GM23338 (cell line): Measurements from ENCODE around the gene FKBP5. TPM values are rescaled to one million over a fixed set of nuclear protein-coding genes. Genes with fewer than 3 reads are reported as not detected.

Experiments
- ATAC-seq: fragments of 200-7000 bp; cut with Tn5 transposase; 3 replicates; pipeline ENCODE4 v1.9.1; 2020
- DNase-seq: peaks from one replicate; pipeline ENCODE4 v3.0.0-alpha.2; 2015; ENCODE audit warnings: low spot score
- H2AFZ ChIP-seq: fragments of 200-600 bp; sonication (generic); 2 replicates; pipeline ENCODE4 v1.8.0; 2016; ENCODE audit warnings: antibody characterized with exemption, mild to moderate bottlenecking, moderate library complexity
- H3F3A ChIP-seq: fragments of 200-600 bp; sonication (generic); replicated peaks from 2 replicates; pipeline ENCODE4 v1.8.0; 2017; ENCODE audit warnings: antibody characterized with exemption, mixed run types, low read depth
- H3K27ac ChIP-seq: fragments of 200-600 bp; sonication (generic); 2 replicates; pipeline ENCODE4 v1.6.1; 2016; ENCODE audit warnings: low read depth
- H3K27me3 ChIP-seq: fragments of 200-600 bp; sonication (generic); 2 replicates; pipeline ENCODE4 v1.8.0; 2016; ENCODE audit warnings: mild to moderate bottlenecking, mixed run types, moderate library complexity; ENCODE audit not compliant: insufficient read depth
- H3K36me3 ChIP-seq: fragments of 200-600 bp; sonication (generic); 2 replicates; pipeline ENCODE4 v1.8.0; 2016; ENCODE audit warnings: mild to moderate bottlenecking; ENCODE audit not compliant: insufficient read depth
- H3K4me1 ChIP-seq: fragments of 200-600 bp; sonication (generic); 2 replicates; pipeline ENCODE4 v1.8.0; 2016; ENCODE audit warnings: mild to moderate bottlenecking, moderate library complexity; ENCODE audit not compliant: insufficient read depth
- H3K4me2 ChIP-seq: fragments of 200-600 bp; sonication (generic); 2 replicates; pipeline ENCODE4 v1.7.1; 2017; ENCODE audit warnings: mixed run types
- H3K4me3 ChIP-seq: fragments of 200-600 bp; sonication (generic); 2 replicates; pipeline ENCODE4 v1.6.1; 2016; ENCODE audit warnings: mixed run types
- H3K79me2 ChIP-seq: fragments of 200-600 bp; sonication (generic); replicated peaks from 2 replicates; pipeline ENCODE4 v1.8.0; 2017; ENCODE audit warnings: mild to moderate bottlenecking; ENCODE audit not compliant: insufficient read depth
- H3K9me2 ChIP-seq: fragments of 200-600 bp; sonication (generic); 2 replicates; pipeline ENCODE4 v1.8.0; 2017; ENCODE audit not compliant: insufficient read depth
- H4K20me1 ChIP-seq: fragments of 200-600 bp; sonication (generic); replicated peaks from 2 replicates; pipeline ENCODE4 v1.8.0; 2017; ENCODE audit warnings: mild to moderate bottlenecking; ENCODE audit not compliant: insufficient read depth
- H3K27ac Mint-ChIP-seq: 2 replicates; pipeline ENCODE4 v1.8.0; 2020; ENCODE audit warnings: inconsistent platforms, mild to moderate bottlenecking, moderate library complexity, mixed read lengths
- H3K27me3 Mint-ChIP-seq: 3 replicates; pipeline ENCODE4 v1.8.0; 2022; ENCODE audit warnings: low read depth, mild to moderate bottlenecking, moderate library complexity, mixed read lengths, inconsistent platforms; ENCODE audit not compliant: insufficient read depth, poor library complexity
- H3K36me3 Mint-ChIP-seq: 3 replicates; pipeline ENCODE4 v1.8.0; 2021; ENCODE audit warnings: low read depth, mild to moderate bottlenecking, inconsistent platforms, moderate library complexity, mixed read lengths
- H3K4me1 Mint-ChIP-seq: 3 replicates; pipeline ENCODE4 v1.8.0; 2020; ENCODE audit warnings: mild to moderate bottlenecking, inconsistent platforms, mixed read lengths
- H3K4me3 Mint-ChIP-seq: 3 replicates; pipeline ENCODE4 v1.8.0; 2021; ENCODE audit warnings: moderate library complexity, mild to moderate bottlenecking, inconsistent platforms, mixed read lengths
- H3K9me3 Mint-ChIP-seq: 3 replicates; pipeline ENCODE4 v1.8.0; 2020; ENCODE audit warnings: moderate library complexity, mild to moderate bottlenecking, inconsistent platforms, mixed read lengths
- CTCF ChIP-seq, 2 experiments: fragments of 200-600 bp in 1 of 2; sonication (generic) in 1 of 2; conservative IDR thresholded peaks; 2 replicates each; pipeline versions ENCODE4 v1.5.1 to v1.6.1; 2016 to 2017; ENCODE audit warnings: antibody characterized with exemption in 2 of 2, low read depth in 2 of 2, mild to moderate bottlenecking in 2 of 2, moderate library complexity in 1 of 2
- EZH2 ChIP-seq: fragments of 200-600 bp; sonication (generic); IDR thresholded peaks from one replicate; pipeline ENCODE4 v1.8.0; 2017; ENCODE audit warnings: antibody characterized with exemption, mild to moderate bottlenecking, low read depth; ENCODE audit not compliant: unreplicated experiment
- JUNB ChIP-seq: IDR thresholded peaks from one replicate; pipeline ENCODE4 v1.6.1; 2016; ENCODE audit warnings: antibody characterized with exemption; ENCODE audit not compliant: unreplicated experiment
- polyA plus RNA-seq: library from polyadenylated mRNA; unstranded; fragments of >200 nt; fragmentation: Nextera tagmentation; extraction: Ambion mirVana; gene quantifications from 2 replicates; pipeline ENCODE4 v1.2.1, GENCODE V29; 2016
- total RNA-seq: library from RNA; depleted of rRNA; stranded (reverse); fragments of >200 nt; shearing (Covaris generic); gene quantifications from 2 replicates; pipeline ENCODE4 v1.2.3, GENCODE V29; 2014
- TF ChIP-seq, protein P1 (sequence below): fragments of 250-450 bp; sonication (Bioruptor Pico); IDR thresholded peaks from 2 replicates; pipeline ENCODE4 v1.5.0; 2020; ENCODE audit warnings: mild to moderate bottlenecking, moderate library complexity

Gene FKBP5
- total and polyA plus RNA-seq, 2 experiments from 2014 or later: 19.8 to 28.6 TPM

GRCh38 chr6:35624341-35625070 is 64.2 kb downstream of the FKBP5 start:
- Mint-ChIP-seq H3K27me3 (no peaks in the 10 kb centered on the region), H3K36me3 (no peaks in the 10 kb centered on the region), H3K27ac (peak overlapping the region; percentile 60; the same call in 1 of the 2 replicates), H3K4me1 (no peaks in the 10 kb centered on the region), H3K4me3 (no peak overlapping the region), H3K9me3 (no peaks in the 10 kb centered on the region)
- H3K27ac ChIP-seq: 0 out of 2 replicates have a peak overlapping the region, but pooled peaks have one; percentile 27
- TF ChIP-seq, protein P1, sequence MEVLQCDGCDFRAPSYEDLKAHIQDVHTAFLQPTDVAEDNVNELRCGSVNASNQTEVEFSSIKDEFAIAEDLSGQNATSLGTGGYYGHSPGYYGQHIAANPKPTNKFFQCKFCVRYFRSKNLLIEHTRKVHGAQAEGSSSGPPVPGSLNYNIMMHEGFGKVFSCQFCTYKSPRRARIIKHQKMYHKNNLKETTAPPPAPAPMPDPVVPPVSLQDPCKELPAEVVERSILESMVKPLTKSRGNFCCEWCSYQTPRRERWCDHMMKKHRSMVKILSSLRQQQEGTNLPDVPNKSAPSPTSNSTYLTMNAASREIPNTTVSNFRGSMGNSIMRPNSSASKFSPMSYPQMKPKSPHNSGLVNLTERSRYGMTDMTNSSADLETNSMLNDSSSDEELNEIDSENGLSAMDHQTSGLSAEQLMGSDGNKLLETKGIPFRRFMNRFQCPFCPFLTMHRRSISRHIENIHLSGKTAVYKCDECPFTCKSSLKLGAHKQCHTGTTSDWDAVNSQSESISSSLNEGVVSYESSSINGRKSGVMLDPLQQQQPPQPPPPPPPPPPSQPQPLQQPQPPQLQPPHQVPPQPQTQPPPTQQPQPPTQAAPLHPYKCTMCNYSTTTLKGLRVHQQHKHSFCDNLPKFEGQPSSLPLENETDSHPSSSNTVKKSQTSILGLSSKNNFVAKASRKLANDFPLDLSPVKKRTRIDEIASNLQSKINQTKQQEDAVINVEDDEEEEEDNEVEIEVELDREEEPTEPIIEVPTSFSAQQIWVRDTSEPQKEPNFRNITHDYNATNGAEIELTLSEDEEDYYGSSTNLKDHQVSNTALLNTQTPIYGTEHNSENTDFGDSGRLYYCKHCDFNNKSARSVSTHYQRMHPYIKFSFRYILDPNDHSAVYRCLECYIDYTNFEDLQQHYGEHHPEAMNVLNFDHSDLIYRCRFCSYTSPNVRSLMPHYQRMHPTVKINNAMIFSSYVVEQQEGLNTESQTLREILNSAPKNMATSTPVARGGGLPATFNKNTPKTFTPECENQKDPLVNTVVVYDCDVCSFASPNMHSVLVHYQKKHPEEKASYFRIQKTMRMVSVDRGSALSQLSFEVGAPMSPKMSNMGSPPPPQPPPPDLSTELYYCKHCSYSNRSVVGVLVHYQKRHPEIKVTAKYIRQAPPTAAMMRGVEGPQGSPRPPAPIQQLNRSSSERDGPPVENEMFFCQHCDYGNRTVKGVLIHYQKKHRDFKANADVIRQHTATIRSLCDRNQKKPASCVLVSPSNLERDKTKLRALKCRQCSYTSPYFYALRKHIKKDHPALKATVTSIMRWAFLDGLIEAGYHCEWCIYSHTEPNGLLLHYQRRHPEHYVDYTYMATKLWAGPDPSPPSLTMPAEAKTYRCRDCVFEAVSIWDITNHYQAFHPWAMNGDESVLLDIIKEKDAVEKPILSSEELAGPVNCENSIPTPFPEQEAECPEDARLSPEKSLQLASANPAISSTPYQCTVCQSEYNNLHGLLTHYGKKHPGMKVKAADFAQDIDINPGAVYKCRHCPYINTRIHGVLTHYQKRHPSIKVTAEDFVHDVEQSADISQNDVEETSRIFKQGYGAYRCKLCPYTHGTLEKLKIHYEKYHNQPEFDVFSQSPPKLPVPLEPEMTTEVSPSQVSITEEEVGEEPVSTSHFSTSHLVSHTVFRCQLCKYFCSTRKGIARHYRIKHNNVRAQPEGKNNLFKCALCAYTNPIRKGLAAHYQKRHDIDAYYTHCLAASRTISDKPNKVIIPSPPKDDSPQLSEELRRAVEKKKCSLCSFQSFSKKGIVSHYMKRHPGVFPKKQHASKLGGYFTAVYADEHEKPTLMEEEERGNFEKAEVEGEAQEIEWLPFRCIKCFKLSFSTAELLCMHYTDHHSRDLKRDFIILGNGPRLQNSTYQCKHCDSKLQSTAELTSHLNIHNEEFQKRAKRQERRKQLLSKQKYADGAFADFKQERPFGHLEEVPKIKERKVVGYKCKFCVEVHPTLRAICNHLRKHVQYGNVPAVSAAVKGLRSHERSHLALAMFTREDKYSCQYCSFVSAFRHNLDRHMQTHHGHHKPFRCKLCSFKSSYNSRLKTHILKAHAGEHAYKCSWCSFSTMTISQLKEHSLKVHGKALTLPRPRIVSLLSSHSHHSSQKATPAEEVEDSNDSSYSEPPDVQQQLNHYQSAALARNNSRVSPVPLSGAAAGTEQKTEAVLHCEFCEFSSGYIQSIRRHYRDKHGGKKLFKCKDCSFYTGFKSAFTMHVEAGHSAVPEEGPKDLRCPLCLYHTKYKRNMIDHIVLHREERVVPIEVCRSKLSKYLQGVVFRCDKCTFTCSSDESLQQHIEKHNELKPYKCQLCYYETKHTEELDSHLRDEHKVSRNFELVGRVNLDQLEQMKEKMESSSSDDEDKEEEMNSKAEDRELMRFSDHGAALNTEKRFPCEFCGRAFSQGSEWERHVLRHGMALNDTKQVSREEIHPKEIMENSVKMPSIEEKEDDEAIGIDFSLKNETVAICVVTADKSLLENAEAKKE (CRISPR knock-in tag): no peak
- TF ChIP-seq CTCF (conservative IDR thresholded peaks at IDR 0.05; ENCODE audit: low read depth in 2 of 2) (peak; percentile 46 to 50), JUNB (no peak), EZH2 (no peak)
- H4K20me1 ChIP-seq: no peaks in the 10 kb centered on the region
- H2AFZ ChIP-seq: no peak overlapping the region
- ATAC-seq (peak; percentile 62), DNase-seq (peak; percentile 46)
- H3K4me3 ChIP-seq: no peak overlapping the region
- no peaks in the 10 kb centered on the region for H3F3A ChIP-seq
- H3K4me2 ChIP-seq: no peak overlapping the region
- no peaks in the 10 kb centered on the region for H3K4me1 ChIP-seq
- no peaks in the 10 kb centered on the region for H3K9me2 ChIP-seq
- no peaks in the 10 kb centered on the region for H3K27me3 ChIP-seq
- H3K36me3 ChIP-seq: no peaks in the 10 kb centered on the region
- no peaks in the 10 kb centered on the region for H3K79me2 ChIP-seq
